Measurements from ENCODE around the gene MEN1. TPM values are rescaled to one million over a fixed set of nuclear protein-coding genes. Genes with fewer than 3 reads are reported as not detected.

MEN1 gene
- total RNA-seq, 1 donor from 2014 or later = 29.2 TPM

DNA sequence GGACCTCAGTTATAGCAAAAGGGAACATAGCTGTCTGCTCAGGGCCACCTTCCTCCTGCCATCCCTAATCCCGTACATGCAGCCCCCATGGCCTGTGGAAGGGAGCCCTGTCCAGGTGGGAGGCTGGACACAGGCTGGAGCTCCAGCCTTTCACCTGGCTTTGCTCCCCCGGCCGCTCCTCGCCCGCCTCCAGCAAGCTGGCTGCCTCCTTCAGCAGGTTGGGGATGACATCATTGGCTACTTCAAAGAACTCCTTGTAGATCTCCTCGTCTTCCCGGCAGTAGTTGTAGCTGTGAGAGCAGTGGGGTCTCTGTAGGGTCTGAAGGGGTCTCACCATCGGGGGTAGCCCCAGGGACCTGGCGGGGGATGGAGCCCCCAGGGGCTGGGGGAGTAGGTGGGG lies 4.9 kb downstream of the MEN1 start:
- TF ChIP-seq, protein P1, sequence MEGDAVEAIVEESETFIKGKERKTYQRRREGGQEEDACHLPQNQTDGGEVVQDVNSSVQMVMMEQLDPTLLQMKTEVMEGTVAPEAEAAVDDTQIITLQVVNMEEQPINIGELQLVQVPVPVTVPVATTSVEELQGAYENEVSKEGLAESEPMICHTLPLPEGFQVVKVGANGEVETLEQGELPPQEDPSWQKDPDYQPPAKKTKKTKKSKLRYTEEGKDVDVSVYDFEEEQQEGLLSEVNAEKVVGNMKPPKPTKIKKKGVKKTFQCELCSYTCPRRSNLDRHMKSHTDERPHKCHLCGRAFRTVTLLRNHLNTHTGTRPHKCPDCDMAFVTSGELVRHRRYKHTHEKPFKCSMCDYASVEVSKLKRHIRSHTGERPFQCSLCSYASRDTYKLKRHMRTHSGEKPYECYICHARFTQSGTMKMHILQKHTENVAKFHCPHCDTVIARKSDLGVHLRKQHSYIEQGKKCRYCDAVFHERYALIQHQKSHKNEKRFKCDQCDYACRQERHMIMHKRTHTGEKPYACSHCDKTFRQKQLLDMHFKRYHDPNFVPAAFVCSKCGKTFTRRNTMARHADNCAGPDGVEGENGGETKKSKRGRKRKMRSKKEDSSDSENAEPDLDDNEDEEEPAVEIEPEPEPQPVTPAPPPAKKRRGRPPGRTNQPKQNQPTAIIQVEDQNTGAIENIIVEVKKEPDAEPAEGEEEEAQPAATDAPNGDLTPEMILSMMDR (IDR thresholded peaks at IDR 0.05) = no peak
- no peaks in the 10 kb centered on the region for H3K27me3 Mint-ChIP-seq (ENCODE audit: unreplicated experiment)
- H3K4me1 Mint-ChIP-seq (ENCODE audit: unreplicated experiment) = peaks cover 28% of the 10 kb centered on the region
- no peak overlapping the region for H3K27ac Mint-ChIP-seq (ENCODE audit: unreplicated experiment)
- H3K9me3 Mint-ChIP-seq (ENCODE audit: unreplicated experiment) = no peaks in the 10 kb centered on the region
- H3K36me3 Mint-ChIP-seq (ENCODE audit: unreplicated experiment) = peaks cover 11% of the 10 kb centered on the region
- H3K4me3 Mint-ChIP-seq (ENCODE audit: unreplicated experiment) = no peak overlapping the region
- DNase-seq (ENCODE audit: extremely low spot score, unreplicated experiment) = no peak

DNA sequence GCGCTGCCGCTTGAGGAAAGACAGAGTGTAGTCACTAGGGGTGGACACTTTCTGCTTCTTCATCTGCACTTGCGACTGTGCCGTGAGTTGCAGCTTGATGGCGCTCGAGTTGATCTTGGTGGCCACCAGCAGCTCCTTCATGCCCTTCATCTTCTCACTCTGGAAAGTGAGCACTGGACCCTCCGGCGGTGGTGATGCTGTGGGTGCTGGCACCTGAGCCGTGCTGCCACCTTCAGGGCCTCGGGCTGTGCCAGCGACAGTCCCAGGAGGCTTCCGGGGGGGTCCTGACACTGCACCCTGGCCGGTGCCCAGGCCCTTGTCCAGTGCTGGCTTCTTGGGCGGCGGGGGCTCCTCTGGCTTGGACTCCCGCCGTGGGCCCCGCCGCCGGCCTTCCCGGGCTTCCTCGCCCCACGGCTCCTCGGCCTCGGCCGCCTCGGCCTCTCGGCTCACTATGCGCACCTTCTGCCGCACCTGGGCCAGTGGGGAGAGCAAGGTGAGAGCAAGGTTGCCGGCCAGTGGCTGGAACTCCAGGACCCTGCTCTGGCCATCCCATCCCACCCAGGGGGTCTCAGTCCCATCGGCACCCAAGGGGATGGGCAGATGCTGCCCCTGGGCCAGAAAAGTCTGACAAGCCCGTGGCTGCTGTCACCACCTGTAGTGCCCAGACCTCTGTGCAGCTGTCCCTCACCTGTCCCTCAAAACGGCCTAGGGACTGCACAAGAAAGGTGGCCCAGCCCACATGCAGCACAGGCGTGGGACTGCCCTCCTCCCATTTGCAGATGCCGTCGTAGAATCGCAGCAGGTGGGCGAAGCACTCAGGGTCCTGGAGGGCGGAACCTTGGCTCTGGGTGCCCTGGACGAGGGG lies 5.8 kb downstream of the MEN1 start:
- Mint-ChIP-seq H3K36me3 (ENCODE audit: unreplicated experiment) (peaks cover 11% of the 10 kb centered on the region), H3K4me3 (ENCODE audit: unreplicated experiment) (peak overlapping the region; percentile 82), H3K9me3 (ENCODE audit: unreplicated experiment) (no peaks in the 10 kb centered on the region), H3K27me3 (ENCODE audit: unreplicated experiment) (no peaks in the 10 kb centered on the region), H3K4me1 (ENCODE audit: unreplicated experiment) (peaks cover 23% of the 10 kb centered on the region), H3K27ac (ENCODE audit: unreplicated experiment) (peak overlapping the region; percentile 98)
- no peak for DNase-seq (ENCODE audit: extremely low spot score, unreplicated experiment)
- TF ChIP-seq, protein P1 (IDR thresholded peaks at IDR 0.05) = no peak

DNA sequence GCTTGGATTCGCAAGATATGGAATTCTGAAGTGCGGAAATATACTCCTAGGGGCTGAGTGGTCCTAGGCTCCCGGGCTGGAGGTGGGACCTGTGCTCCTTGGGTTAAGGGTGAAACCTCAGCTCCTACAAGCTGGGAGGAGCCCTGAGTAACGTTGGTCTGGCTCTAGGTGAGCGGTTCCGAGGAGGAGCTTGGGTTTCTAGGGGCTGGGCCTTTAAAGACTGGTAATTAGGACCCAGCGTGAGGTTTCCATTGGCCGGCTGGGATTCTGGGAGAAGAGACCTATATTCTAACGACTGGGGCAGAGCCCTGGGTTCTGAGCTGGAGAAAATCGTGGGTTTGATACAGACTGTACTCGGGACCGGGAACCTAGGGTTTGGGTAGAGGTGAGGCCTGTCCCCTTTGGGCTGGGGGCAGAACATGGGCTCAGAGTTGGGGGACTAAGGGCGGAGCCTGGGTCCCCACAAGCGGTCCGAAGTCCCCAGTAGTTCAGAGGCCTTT lies 6.5 kb downstream of the MEN1 start:
- no peaks in the 10 kb centered on the region for H3K27me3 Mint-ChIP-seq (ENCODE audit: unreplicated experiment)
- H3K4me3 Mint-ChIP-seq (ENCODE audit: unreplicated experiment) = peak overlapping the region; percentile 82
- no peaks in the 10 kb centered on the region for H3K9me3 Mint-ChIP-seq (ENCODE audit: unreplicated experiment)
- peaks cover 11% of the 10 kb centered on the region for H3K36me3 Mint-ChIP-seq (ENCODE audit: unreplicated experiment)
- TF ChIP-seq, protein P1 (IDR thresholded peaks at IDR 0.05) = no peak
- peak overlapping the region; percentile 98 for H3K27ac Mint-ChIP-seq (ENCODE audit: unreplicated experiment)
- no peak for DNase-seq (ENCODE audit: extremely low spot score, unreplicated experiment)
- peaks cover 19% of the 10 kb centered on the region for H3K4me1 Mint-ChIP-seq (ENCODE audit: unreplicated experiment)

DNA sequence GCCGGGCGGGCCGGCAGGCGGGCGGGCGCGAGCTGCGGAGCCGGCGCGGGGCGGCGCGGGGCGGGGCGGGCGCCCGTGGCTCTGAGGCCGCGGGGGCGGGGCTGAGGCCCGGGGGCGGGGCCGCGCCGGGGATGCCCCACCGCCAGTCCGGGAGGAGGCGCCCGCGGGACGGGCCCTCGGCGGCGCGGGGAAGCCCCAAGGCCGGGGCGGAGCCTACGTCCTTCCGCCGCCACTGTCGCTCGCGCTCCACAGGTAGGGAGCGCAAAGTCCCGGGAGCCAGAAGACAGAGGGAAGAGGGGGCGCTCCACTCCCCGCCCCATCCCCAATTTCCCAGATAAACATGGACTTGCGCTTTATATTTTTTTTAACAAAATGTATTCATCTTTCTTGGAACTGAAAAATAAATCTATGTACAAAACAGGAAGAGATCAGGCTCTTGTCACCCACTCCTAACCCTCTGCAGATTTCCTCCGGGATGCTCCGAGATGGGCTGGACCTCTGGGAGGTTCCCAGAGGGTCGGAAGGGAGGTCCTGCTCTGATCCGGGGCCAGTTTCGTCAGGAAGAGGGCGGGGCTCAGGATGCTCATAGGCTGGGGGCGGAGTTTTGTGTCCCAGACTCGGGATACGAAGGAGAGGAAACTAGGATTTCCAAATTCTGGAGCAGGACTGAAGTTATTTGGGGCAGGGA lies 7.0 kb downstream of the MEN1 start, which contains the start of gene MAP4K2:
Gene MAP4K2, minus strand, starts transcription at position 57 of the 688 bp plus-strand sequence. CDS start 65 bp downstream, outside the sequence.
- Mint-ChIP-seq H3K27me3 (ENCODE audit: unreplicated experiment) (no peaks in the 10 kb centered on the region), H3K9me3 (ENCODE audit: unreplicated experiment) (no peaks in the 10 kb centered on the region), H3K4me1 (ENCODE audit: unreplicated experiment) (peaks cover 19% of the 10 kb centered on the region), H3K4me3 (ENCODE audit: unreplicated experiment) (peak within 1 kb of the TSS; percentile 82), H3K27ac (ENCODE audit: unreplicated experiment) (peak within 1 kb of the TSS; percentile 98), H3K36me3 (ENCODE audit: unreplicated experiment) (peaks cover 13% of the 10 kb centered on the region)
- TF ChIP-seq, protein P1 (IDR thresholded peaks at IDR 0.05) = peak; percentile 49
- DNase-seq (ENCODE audit: extremely low spot score, unreplicated experiment) = peak; percentile 95

All from osteocyte (in vitro differentiated cells).